CD14-positive monocyte (primary cell): ENCODE measurements around the gene MAGOHB. TPM values are rescaled to one million over a fixed set of nuclear protein-coding genes. Genes with fewer than 3 reads are reported as not detected.

Source experiments
- DNase-seq, 3 donors: peaks; one replicate each; pipeline ENCODE4 v3.0.0-alpha.2; 2011 to 2022
- H2AFZ ChIP-seq: 2 replicates; pipeline ENCODE4 v1.6.0; 2012; ENCODE audit warnings: mild to moderate bottlenecking, low read depth, low read length, inconsistent platforms; ENCODE audit not compliant: insufficient read depth, poor library complexity, severe bottlenecking
- H3K27ac ChIP-seq, 2 donors: 1 replicate in 1 of 2; 2 replicates in 1 of 2; pipeline ENCODE4 v1.5.1; 2012 to 2013; ENCODE audit warnings: low read length in 2 of 2, control low read depth in 1 of 2, inconsistent platforms in 1 of 2, low read depth in 1 of 2, mild to moderate bottlenecking in 1 of 2
- H3K27me3 ChIP-seq, 2 donors: one replicate each; pipeline versions ENCODE4 v1.6.0 to v1.6.1; 2011 to 2013; ENCODE audit warnings: low read length in 2 of 2; ENCODE audit not compliant: control insufficient read depth in 2 of 2, insufficient read depth in 2 of 2
- H3K36me3 ChIP-seq, 2 donors: replicated peaks in 1 of 2; 1 replicate in 1 of 2; 2 replicates in 1 of 2; pipeline versions ENCODE4 v1.5.1 to v1.6.1; 2012 to 2013; ENCODE audit warnings: low read length in 2 of 2, control low read depth in 1 of 2, inconsistent platforms in 1 of 2, mild to moderate bottlenecking in 1 of 2; ENCODE audit not compliant: insufficient read depth in 2 of 2, control insufficient read depth in 1 of 2
- H3K4me1 ChIP-seq, 2 donors: 1 replicate in 1 of 2; 2 replicates in 1 of 2; pipeline versions ENCODE4 v1.5.1 to v1.6.1; 2012 to 2013; ENCODE audit warnings: low read length in 2 of 2, control low read depth in 1 of 2, inconsistent platforms in 1 of 2, mild to moderate bottlenecking in 1 of 2, moderate library complexity in 1 of 2; ENCODE audit not compliant: insufficient read depth in 2 of 2, control insufficient read depth in 1 of 2
- H3K4me2 ChIP-seq: replicated peaks from 2 replicates; pipeline ENCODE3; 2012; ENCODE audit warnings: low read length, moderate library complexity, mild to moderate bottlenecking; ENCODE audit not compliant: poor library complexity, severe bottlenecking; ENCODE audit errors: extremely low read depth
- H3K4me3 ChIP-seq, 3 experiments: fragments of 200-600 bp in 1 of 3; sonication (generic) in 1 of 3; replicated peaks in 1 of 3; 1 replicate in 2 of 3; 2 replicates in 1 of 3; pipeline ENCODE4 v1.5.1; 2011 to 2013; ENCODE audit warnings: low read length in 3 of 3, mild to moderate bottlenecking in 3 of 3, control low read depth in 2 of 3, low read depth in 2 of 3, inconsistent platforms in 1 of 3, moderate library complexity in 1 of 3
- H3K79me2 ChIP-seq: 2 replicates; pipeline ENCODE4 v1.6.0; 2012; ENCODE audit warnings: mild to moderate bottlenecking, control low read depth, inconsistent platforms, low read length, moderate library complexity; ENCODE audit not compliant: insufficient read depth
- H3K9ac ChIP-seq: 2 replicates; pipeline ENCODE4 v1.6.0; 2017; ENCODE audit warnings: low read length, mild to moderate bottlenecking; ENCODE audit not compliant: insufficient read depth, poor library complexity, severe bottlenecking
- H3K9me3 ChIP-seq, 2 donors: replicated peaks in 1 of 2; 1 replicate in 1 of 2; 2 replicates in 1 of 2; pipeline versions ENCODE4 v1.5.1 to v1.6.1; 2012 to 2013; ENCODE audit warnings: low read length in 2 of 2, control low read depth in 1 of 2; ENCODE audit not compliant: control insufficient read depth in 1 of 2, insufficient read depth in 1 of 2
- H4K20me1 ChIP-seq: 2 replicates; pipeline ENCODE4 v1.6.0; 2012; ENCODE audit warnings: mild to moderate bottlenecking, low read length, control low read depth, moderate library complexity; ENCODE audit not compliant: insufficient read depth
- H3K27ac Mint-ChIP-seq, 7 donors: one replicate each; pipeline ENCODE4 v1.8.0; 2020; ENCODE audit warnings: mild to moderate bottlenecking in 7 of 7, mixed read lengths in 7 of 7, moderate library complexity in 6 of 7, inconsistent platforms in 2 of 7
- H3K27me3 Mint-ChIP-seq, 3 donors: one replicate each; pipeline ENCODE4 v1.8.0; 2021 to 2022; ENCODE audit warnings: low read depth in 3 of 3, mild to moderate bottlenecking in 3 of 3, mixed read lengths in 3 of 3, moderate library complexity in 3 of 3, inconsistent platforms in 1 of 3
- H3K36me3 Mint-ChIP-seq, 2 donors: one replicate each; pipeline ENCODE4 v1.8.0; 2020; ENCODE audit warnings: mixed read lengths in 2 of 2, inconsistent platforms in 1 of 2, mild to moderate bottlenecking in 1 of 2
- H3K4me1 Mint-ChIP-seq: one replicate; pipeline ENCODE4 v1.8.0; 2020; ENCODE audit warnings: mild to moderate bottlenecking, mixed read lengths
- H3K4me3 Mint-ChIP-seq, 2 donors: one replicate each; pipeline ENCODE4 v1.8.0; 2020; ENCODE audit warnings: mild to moderate bottlenecking in 2 of 2, mixed read lengths in 2 of 2, moderate library complexity in 1 of 2
- H3K9me3 Mint-ChIP-seq, 7 donors: one replicate each; pipeline ENCODE4 v1.8.0; 2020 to 2022; ENCODE audit warnings: mixed read lengths in 7 of 7, mild to moderate bottlenecking in 6 of 7, moderate library complexity in 6 of 7, inconsistent platforms in 2 of 7
- CTCF ChIP-seq: fragments of 200-600 bp; IDR thresholded peaks from one replicate; pipeline ENCODE4 v1.8.0; 2022; ENCODE audit warnings: antibody characterized with exemption, mild to moderate bottlenecking
- WGBS: methylation state at CpG from one replicate; pipeline ENCODE4 v1.1.5; 2013; ENCODE audit warnings: missing lambda C conversion rate; ENCODE audit not compliant: insufficient coverage; 5-methylcytosine and 5-hydroxymethylcytosine counted together
- intact Hi-C, 2 donors: fragments of 100-400 bp; cut with micrococcal nuclease; formaldehyde crosslinking; loops; one replicate each; pipeline versions ENCODE4 v1.15.0 to v1.15.1; 2023
- polyA plus RNA-seq, 3 donors: library from polyadenylated mRNA; depleted of rRNA in 1 of 3; unstranded in 2 of 3; stranded (reverse) in 1 of 3; fragments of 300-500 nt in 2 of 3; fragments of >200 nt in 1 of 3; fragmentation: Illumina TruSeq in 2 of 3; gene quantifications; 1 replicate in 2 of 3; 2 replicates in 1 of 3; pipeline ENCODE4 v1.2.3, GENCODE V29; 2012 to 2021

MAGOHB gene
- polyA plus RNA-seq, 3 donors = 6.9 to 23.5 (median 19.5) TPM

GRCh38 chr12:10557766-10558165 lies 55.6 kb downstream of the MAGOHB start:
- TF ChIP-seq CTCF = no peak
- DNase-seq = no peak
- no peaks in the 10 kb centered on the region for H4K20me1 ChIP-seq
- Mint-ChIP-seq H3K4me3 (no peak overlapping the region), H3K36me3 (no peaks in the 10 kb centered on the region), H3K27ac (no peak overlapping the region), H3K4me1 (peaks cover 2% of the 10 kb centered on the region), H3K27me3 (peaks cover 0 to 1% (median 0%) of the 10 kb centered on the region in 3 donors), H3K9me3 (peaks cover 0 to 7% (median 3%) of the 10 kb centered on the region in 7 donors)
- no peaks in the 10 kb centered on the region for H3K27me3 ChIP-seq
- intact Hi-C loops = no loop called here
- no peak overlapping the region for H3K4me2 ChIP-seq
- H3K4me3 ChIP-seq = no peak overlapping the region
- no peak overlapping the region for H3K27ac ChIP-seq
- no peaks in the 10 kb centered on the region for H3K79me2 ChIP-seq
- H3K36me3 ChIP-seq = no peaks in the 10 kb centered on the region
- no peaks in the 10 kb centered on the region for H3K9me3 ChIP-seq
- H3K9ac ChIP-seq = no peak overlapping the region
- no peaks in the 10 kb centered on the region for H3K4me1 ChIP-seq
- no peak overlapping the region for H2AFZ ChIP-seq
- WGBS = 100% methylated on average over 1 of the region's 2 CpGs

- DNase-seq = no peak
- no peaks in the 10 kb centered on the region for H3K27me3 ChIP-seq
- H4K20me1 ChIP-seq = no peaks in the 10 kb centered on the region
- no peaks in the 10 kb centered on the region for H3K9me3 ChIP-seq
- Mint-ChIP-seq H3K9me3 (peaks cover 0 to 7% (median 3%) of the 10 kb centered on the region in 7 donors), H3K36me3 (no peaks in the 10 kb centered on the region), H3K27ac (no peak overlapping the region), H3K4me3 (no peak overlapping the region), H3K27me3 (peaks cover 0 to 3% (median 0%) of the 10 kb centered on the region in 3 donors), H3K4me1 (peaks cover 2% of the 10 kb centered on the region)
- H3K79me2 ChIP-seq = no peaks in the 10 kb centered on the region
- H3K9ac ChIP-seq = no peak overlapping the region
- intact Hi-C loops = no loop called here
- H2AFZ ChIP-seq = no peak overlapping the region
- H3K4me1 ChIP-seq = no peaks in the 10 kb centered on the region
- no CpG with 5 or more reads among the region's 6 CpGs for whole genome bisulfite sequencing
- no peak for TF ChIP-seq CTCF
- no peak overlapping the region for H3K27ac ChIP-seq
- H3K36me3 ChIP-seq = no peaks in the 10 kb centered on the region
- no peak overlapping the region for H3K4me2 ChIP-seq
- no peak overlapping the region for H3K4me3 ChIP-seq
Observed at GRCh38 chr12:10557329-10557728, 56.1 kb downstream of the MAGOHB start.
